ENCODE results near the gene CLEC4G. TPM values are rescaled to one million over a fixed set of nuclear protein-coding genes. Genes with fewer than 3 reads are reported as not detected.

Gene CLEC4G
- total and polyA plus RNA-seq, 2 donors from 2014 or later: 0.72 to 1.1 TPM

GRCh38 chr19:7701654-7702457 lies 30.1 kb downstream of the CLEC4G start, which contains the start of gene FCER2:
Gene FCER2, minus strand, starts transcription at chr19:7702131. Its CDS starts 2,371 bp downstream, at chr19:7699760.
- Histone ChIP-seq H3K36me3 (ENCODE audit: control insufficient read depth in 2 of 3, insufficient read depth in 3 of 3, low read length in 3 of 3) (no peaks in the 10 kb centered on the region), H3K4me1 (ENCODE audit: control insufficient read depth in 2 of 3, insufficient read depth in 2 of 3, low read depth in 1 of 3, low read length in 3 of 3) (no peaks in the 10 kb centered on the region), H3K4me3 (ENCODE audit: low read length in 3 of 3) (no peak within 1 kb of the TSS), H3K9ac (ENCODE audit: low read length in 3 of 3) (no peak within 1 kb of the TSS), H3K9me3 (ENCODE audit: control insufficient read depth in 2 of 3, insufficient read depth in 1 of 3, low read length in 3 of 3) (no peaks in the 10 kb centered on the region), H3K27ac (ENCODE audit: low read depth in 2 of 2, low read length in 2 of 2) (no peak within 1 kb of the TSS), H3K27me3 (ENCODE audit: control insufficient read depth, insufficient read depth, low read length) (no peaks in the 10 kb centered on the region)
- no peak for FAIRE-seq
- no peak for DNase-seq
- intact Hi-C loops (cut with DNase I): no loop called here
- TF ChIP-seq CTCF (IDR thresholded peaks at IDR 0.05; ENCODE audit: borderline replicate concordance, extremely low read depth, insufficient read depth): no peak

GRCh38 chr19:7701049-7701653 lies 30.8 kb downstream of the CLEC4G start:
- Histone ChIP-seq H3K27ac (ENCODE audit: low read depth in 2 of 2, low read length in 2 of 2) (no peak overlapping the region), H3K9ac (ENCODE audit: low read length in 3 of 3) (no peak overlapping the region), H3K4me3 (ENCODE audit: low read length in 3 of 3) (no peak overlapping the region), H3K4me1 (ENCODE audit: control insufficient read depth in 2 of 3, insufficient read depth in 2 of 3, low read depth in 1 of 3, low read length in 3 of 3) (no peaks in the 10 kb centered on the region), H3K36me3 (ENCODE audit: control insufficient read depth in 2 of 3, insufficient read depth in 3 of 3, low read length in 3 of 3) (no peaks in the 10 kb centered on the region), H3K9me3 (ENCODE audit: control insufficient read depth in 2 of 3, insufficient read depth in 1 of 3, low read length in 3 of 3) (no peaks in the 10 kb centered on the region), H3K27me3 (ENCODE audit: control insufficient read depth, insufficient read depth, low read length) (no peaks in the 10 kb centered on the region)
- FAIRE-seq: no peak
- intact Hi-C loops (cut with DNase I): no loop called here
- TF ChIP-seq CTCF (IDR thresholded peaks at IDR 0.05; ENCODE audit: borderline replicate concordance, extremely low read depth, insufficient read depth): no peak
- DNase-seq: no peak

GRCh38 chr19:7699417-7700401 lies 32.2 kb downstream of the CLEC4G start:
- intact Hi-C loops (cut with DNase I): no loop called here
- no peaks in the 10 kb centered on the region for H3K27me3 ChIP-seq (ENCODE audit: control insufficient read depth, insufficient read depth, low read length)
- FAIRE-seq: no peak

More at GRCh38 chr19:7699417-7700401, 32.2 kb downstream of the CLEC4G start:
- no peaks in the 10 kb centered on the region for H3K9me3 ChIP-seq (ENCODE audit: control insufficient read depth in 2 of 3, insufficient read depth in 1 of 3, low read length in 3 of 3)
- no peaks in the 10 kb centered on the region for H3K4me1 ChIP-seq (ENCODE audit: control insufficient read depth in 2 of 3, insufficient read depth in 2 of 3, low read depth in 1 of 3, low read length in 3 of 3)
- H3K36me3 ChIP-seq (ENCODE audit: control insufficient read depth in 2 of 3, insufficient read depth in 3 of 3, low read length in 3 of 3): no peaks in the 10 kb centered on the region
- no peak overlapping the region for H3K4me3 ChIP-seq (ENCODE audit: low read length in 3 of 3)
- TF ChIP-seq CTCF (IDR thresholded peaks at IDR 0.05; ENCODE audit: borderline replicate concordance, extremely low read depth, insufficient read depth): no peak
- no peak overlapping the region for H3K9ac ChIP-seq (ENCODE audit: low read length in 3 of 3)
- H3K27ac ChIP-seq (ENCODE audit: low read depth in 2 of 2, low read length in 2 of 2): no peak overlapping the region
- DNase-seq: no peak
